ENCODE results near the gene SAPCD2.

Gene SAPCD2

GRCh38 chr9:137027369-137028262 is 42.7 kb downstream of the SAPCD2 start, which contains the start of gene ABCA2:
Gene ABCA2 (minus strand): TSS chr9:137028237. CDS start chr9:137028140, 97 bp downstream.
- ChIA-PET POLR2A (interaction anchor here (1.1 to 1.7 kb wide), 3 partner anchors 35 to 237 kb away, joined by 3 to 8 read pairs (median 4); partner anchors contain the start of gene TMEM141), CTCF (interaction anchor here (1.7 to 2.7 kb wide), 5 partner anchors 35 to 186 kb away, joined by 4 to 23 read pairs (median 11); partner anchors contain the start of genes AJM1, PAXX and SAPCD2)
- no peak for TF ChIP-seq PKNOX1 (IDR thresholded peaks at IDR 0.05)
- TF ChIP-seq FOXA1 (IDR thresholded peaks at IDR 0.05), result no peak
- TF ChIP-seq TARDBP (IDR thresholded peaks at IDR 0.05), result no peak
- TF ChIP-seq FOXM1 (IDR thresholded peaks at IDR 0.05; ENCODE audit: borderline replicate concordance), result no peak
- no peak for TF ChIP-seq SP1 (IDR thresholded peaks at IDR 0.05)
- TF ChIP-seq FOXK2 (IDR thresholded peaks at IDR 0.05), result no peak
- TF ChIP-seq ZNF384 (IDR thresholded peaks at IDR 0.05), result no peak
- TF ChIP-seq CTBP1 (IDR thresholded peaks at IDR 0.05; ENCODE audit: borderline replicate concordance), result no peak
- no peak for TF ChIP-seq ELF4 (IDR thresholded peaks at IDR 0.05)
- no peak for TF ChIP-seq HDGF (IDR thresholded peaks at IDR 0.05; ENCODE audit: borderline replicate concordance)
- TF ChIP-seq L3MBTL2 (conservative IDR thresholded peaks at IDR 0.05), result no peak
- no peak for TF ChIP-seq LEF1 (IDR thresholded peaks at IDR 0.05; ENCODE audit: borderline replicate concordance)
- no peak for TF ChIP-seq ARNT (IDR thresholded peaks at IDR 0.05)
- TF ChIP-seq NFRKB (IDR thresholded peaks at IDR 0.05), result no peak
- DNase-seq (ENCODE audit: extremely low spot score), result peak; percentile 33

GRCh38 chr9:137026828-137027227 is 43.5 kb downstream of the SAPCD2 start:
- TF ChIP-seq SP1 (IDR thresholded peaks at IDR 0.05) (no peak), BHLHE40 (IDR thresholded peaks at IDR 0.05; ENCODE audit: borderline replicate concordance) (no peak), FOXA1 (IDR thresholded peaks at IDR 0.05) (no peak), ARNT (IDR thresholded peaks at IDR 0.05) (no peak), NFRKB (IDR thresholded peaks at IDR 0.05) (no peak), ZNF384 (IDR thresholded peaks at IDR 0.05) (no peak), SUZ12 (IDR thresholded peaks at IDR 0.05) (no peak), FOXK2 (IDR thresholded peaks at IDR 0.05) (no peak), HDGF (IDR thresholded peaks at IDR 0.05; ENCODE audit: borderline replicate concordance) (no peak), PKNOX1 (IDR thresholded peaks at IDR 0.05) (no peak), FOXM1 (IDR thresholded peaks at IDR 0.05; ENCODE audit: borderline replicate concordance) (no peak), LEF1 (IDR thresholded peaks at IDR 0.05; ENCODE audit: borderline replicate concordance) (no peak)
- ChIA-PET CTCF (no interaction called here), POLR2A (interaction anchor here (1.0 to 1.7 kb wide), 3 partner anchors 34 to 103 kb away, joined by 4 to 8 read pairs (median 8); partner anchors contain the start of gene PAXX)
- DNase-seq (ENCODE audit: extremely low spot score), result no peak

GRCh38 chr9:137026384-137026783 is 44.0 kb downstream of the SAPCD2 start:
- CTCF ChIA-PET, result no interaction called here
- POLR2A ChIA-PET, result interaction anchor here (1.0 to 1.7 kb wide), 2 partner anchors 34 to 104 kb away, joined by 8 read pairs; partner anchors contain the start of gene PAXX
- no peak for DNase-seq (ENCODE audit: extremely low spot score)
- TF ChIP-seq ELF4 (IDR thresholded peaks at IDR 0.05) (no peak), FOXM1 (IDR thresholded peaks at IDR 0.05; ENCODE audit: borderline replicate concordance) (no peak), BHLHE40 (IDR thresholded peaks at IDR 0.05; ENCODE audit: borderline replicate concordance) (no peak)

GRCh38 chr9:137025517-137025966 is 44.8 kb downstream of the SAPCD2 start:
- ChIA-PET CTCF (no interaction called here), POLR2A (interaction anchor here (1.0 kb wide), 1 partner anchor 215 kb away, joined by 3 read pairs; no protein-coding TSS in a partner anchor)
- DNase-seq (ENCODE audit: extremely low spot score), result no peak
- TF ChIP-seq FOXK2 (IDR thresholded peaks at IDR 0.05) (no peak), ARNT (IDR thresholded peaks at IDR 0.05) (no peak)

- POLR2A ChIA-PET, result interaction anchor here (1.4 kb wide), 1 partner anchor 73 kb away, joined by 3 read pairs; no protein-coding TSS in a partner anchor
- DNase-seq (ENCODE audit: extremely low spot score), result no peak
- TF ChIP-seq FOXA1 (IDR thresholded peaks at IDR 0.05), result no peak
- no peak for TF ChIP-seq SP1 (IDR thresholded peaks at IDR 0.05)
- CTCF ChIA-PET, result interaction anchor here (1.9 kb wide), 1 partner anchor 76 kb away, joined by 5 read pairs; no protein-coding TSS in a partner anchor
These were observed 46.8 kb downstream of the SAPCD2 start for GRCh38 chr9:137023583-137023991.

- ChIA-PET CTCF (interaction anchor here (1.2 to 1.9 kb wide), 2 partner anchors 12 to 75 kb away, joined by 5 read pairs; no protein-coding TSS in a partner anchor), POLR2A (interaction anchor here (1.2 to 1.4 kb wide), 2 partner anchors 30 to 72 kb away, joined by 3 read pairs; no protein-coding TSS in a partner anchor)
- no peak for DNase-seq (ENCODE audit: extremely low spot score)
- no peak for TF ChIP-seq ZNF384 (IDR thresholded peaks at IDR 0.05)
These were observed 47.2 kb downstream of the SAPCD2 start for GRCh38 chr9:137023157-137023556.

- ChIA-PET POLR2A (interaction anchor here (1.2 to 1.4 kb wide), 2 partner anchors 30 to 72 kb away, joined by 3 read pairs; no protein-coding TSS in a partner anchor), CTCF (interaction anchor here (1.2 to 1.9 kb wide), 2 partner anchors 13 to 75 kb away, joined by 5 read pairs; no protein-coding TSS in a partner anchor)
- no peak for TF ChIP-seq LEF1 (IDR thresholded peaks at IDR 0.05; ENCODE audit: borderline replicate concordance)
- TF ChIP-seq FOXK2 (IDR thresholded peaks at IDR 0.05), result no peak
- no peak for TF ChIP-seq NFRKB (IDR thresholded peaks at IDR 0.05)
- TF ChIP-seq SUZ12 (IDR thresholded peaks at IDR 0.05), result no peak
- no peak for TF ChIP-seq ELF4 (IDR thresholded peaks at IDR 0.05)
- TF ChIP-seq CTBP1 (IDR thresholded peaks at IDR 0.05; ENCODE audit: borderline replicate concordance), result no peak
- no peak for TF ChIP-seq TARDBP (IDR thresholded peaks at IDR 0.05)
- TF ChIP-seq ZNF384 (IDR thresholded peaks at IDR 0.05), result no peak
- no peak for TF ChIP-seq BHLHE40 (IDR thresholded peaks at IDR 0.05; ENCODE audit: borderline replicate concordance)
- no peak for DNase-seq (ENCODE audit: extremely low spot score)
These were observed 47.7 kb downstream of the SAPCD2 start for GRCh38 chr9:137022662-137023008.
